Caco-2 (cell line): ENCODE data around the gene SPRY1. TPM values are rescaled to one million over a fixed set of nuclear protein-coding genes. Genes with fewer than 3 reads are reported as not detected.

Experiments
- BruUV-seq: library from RNA; stranded (reverse); fragments of 400-500 nt; replicated peaks from 2 replicates; lab custom pipeline; 2021; lab: Mats Ljungman, UMichigan
- CTCF ChIA-PET: fragments of 300-600 bp; sonication (Branson Sonifier 250); formaldehyde crosslinking; loops from one replicate; lab custom pipeline; 2022; ENCODE audit warnings: antibody characterized with exemption; lab: Charles Lee
- POLR2A ChIA-PET: fragments of 300-600 bp; sonication (Branson Sonifier 250); formaldehyde crosslinking; loops from one replicate; lab custom pipeline; 2022; ENCODE audit warnings: antibody characterized with exemption; lab: Charles Lee
- DNase-seq, 2 experiments: peaks; one replicate each; pipeline versions ENCODE4 v3.0.0 to v3.0.0-alpha.2; 2020 to 2022
- H3K27me3 ChIP-seq: replicated peaks from 2 replicates; pipeline ENCODE4 v1.6.0; 2011; ENCODE audit warnings: low read length; ENCODE audit not compliant: control insufficient read depth, insufficient read depth
- H3K36me3 ChIP-seq: 2 replicates; pipeline ENCODE4 v1.5.1; 2011; ENCODE audit warnings: low read length; ENCODE audit not compliant: control insufficient read depth, insufficient read depth
- H3K4me1 ChIP-seq: fragments of 250-450 bp; sonication (Bioruptor Pico); 2 replicates; pipeline ENCODE4 v1.5.1; 2020; ENCODE audit warnings: mild to moderate bottlenecking
- H3K4me3 ChIP-seq: 2 replicates; pipeline ENCODE4 v1.5.1; 2011; ENCODE audit warnings: low read depth, mild to moderate bottlenecking, control low read depth, low read length
- H3K9me3 ChIP-seq: fragments of 250-450 bp; sonication (Bioruptor Pico); 2 replicates; pipeline ENCODE4 v1.5.1; 2020; ENCODE audit warnings: mild to moderate bottlenecking, moderate library complexity
- H3K27ac Mint-ChIP-seq: one replicate; pipeline ENCODE4 v1.8.0; 2022; ENCODE audit warnings: mixed read lengths; ENCODE audit not compliant: unreplicated experiment
- H3K27me3 Mint-ChIP-seq: one replicate; pipeline ENCODE4 v1.8.0; 2022; ENCODE audit warnings: mixed read lengths; ENCODE audit not compliant: insufficient read depth, unreplicated experiment
- H3K36me3 Mint-ChIP-seq: one replicate; pipeline ENCODE4 v1.8.0; 2022; ENCODE audit warnings: mild to moderate bottlenecking, mixed read lengths; ENCODE audit not compliant: insufficient read depth, unreplicated experiment
- H3K4me1 Mint-ChIP-seq: one replicate; pipeline ENCODE4 v1.8.0; 2022; ENCODE audit warnings: low read depth, mixed read lengths; ENCODE audit not compliant: unreplicated experiment
- H3K4me3 Mint-ChIP-seq: one replicate; pipeline ENCODE4 v1.8.0; 2022; ENCODE audit warnings: mild to moderate bottlenecking, moderate library complexity, mixed read lengths; ENCODE audit not compliant: unreplicated experiment
- H3K9me3 Mint-ChIP-seq: one replicate; pipeline ENCODE4 v1.8.0; 2022; ENCODE audit warnings: mixed read lengths; ENCODE audit not compliant: unreplicated experiment
- CTCF ChIP-seq, 2 experiments: fragments of 200-600 bp in 1 of 2; IDR thresholded peaks; 1 replicate in 1 of 2; 2 replicates in 1 of 2; pipeline versions ENCODE4 v1.5.1 to v1.8.0; 2011 to 2022; ENCODE audit warnings: antibody characterized with exemption in 1 of 2, control low read depth in 1 of 2, inconsistent platforms in 1 of 2, low read depth in 1 of 2, low read length in 1 of 2, mild to moderate bottlenecking in 1 of 2, moderate library complexity in 1 of 2; ENCODE audit not compliant: insufficient read depth in 1 of 2, severe bottlenecking in 1 of 2, unreplicated experiment in 1 of 2
- intact Hi-C: fragments of 100-400 bp; cut with micrococcal nuclease; formaldehyde crosslinking; loops from one replicate; pipeline ENCODE4 v1.10.0; 2022; ENCODE audit not compliant: unreplicated experiment
- total RNA-seq: library from RNA; stranded (reverse); gene quantifications from 2 replicates; pipeline ENCODE4 v1.2.3, GENCODE V29; 2022

The SPRY1 gene
- total RNA-seq, 1 experiment from 2014 or later = 23.2 TPM

DNA sequence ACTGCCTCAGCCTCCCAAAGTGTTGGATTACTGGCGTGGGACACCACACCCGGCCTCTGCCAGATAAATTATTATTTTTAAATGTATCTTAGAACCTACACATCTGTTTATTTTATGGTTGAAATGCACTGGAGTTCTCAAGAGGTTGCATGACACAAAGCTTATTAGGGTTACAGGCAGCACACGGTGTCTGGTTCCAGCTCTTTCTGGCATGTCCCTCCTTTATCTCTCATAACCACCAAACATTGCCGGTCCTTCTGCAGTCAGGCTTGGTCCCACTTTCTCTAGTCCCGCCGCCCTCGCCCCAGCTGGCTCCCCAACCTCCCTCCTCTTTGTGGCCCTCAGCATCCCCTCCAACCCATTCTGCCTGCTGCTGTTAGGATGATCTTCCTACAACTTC, 39.7 kb upstream of the SPRY1 start:
- Mint-ChIP-seq H3K27me3 (no peaks in the 10 kb centered on the region), H3K4me1 (peaks cover 8% of the 10 kb centered on the region), H3K36me3 (no peaks in the 10 kb centered on the region), H3K4me3 (no peak overlapping the region), H3K9me3 (no peaks in the 10 kb centered on the region), H3K27ac (no peak overlapping the region)
- Histone ChIP-seq H3K9me3 (no peaks in the 10 kb centered on the region), H3K4me3 (no peak overlapping the region), H3K4me1 (peaks cover 6% of the 10 kb centered on the region; the same call in 1 of the 2 replicates), H3K27me3 (no peaks in the 10 kb centered on the region), H3K36me3 (no peaks in the 10 kb centered on the region)
- ChIA-PET POLR2A (interaction anchor here (0.6 kb wide), 1 partner anchor 53 kb away, joined by 5 read pairs; no protein-coding TSS in a partner anchor), CTCF (no interaction called here)
- no TSS peak for BruUV-seq
- TF ChIP-seq CTCF (IDR thresholded peaks at IDR 0.05; ENCODE audit: insufficient read depth in 1 of 2, low read depth in 1 of 2, low read length in 1 of 2, severe bottlenecking in 1 of 2, unreplicated experiment in 1 of 2) = no peak
- intact Hi-C loops = no loop called here
- no peak for DNase-seq

DNA sequence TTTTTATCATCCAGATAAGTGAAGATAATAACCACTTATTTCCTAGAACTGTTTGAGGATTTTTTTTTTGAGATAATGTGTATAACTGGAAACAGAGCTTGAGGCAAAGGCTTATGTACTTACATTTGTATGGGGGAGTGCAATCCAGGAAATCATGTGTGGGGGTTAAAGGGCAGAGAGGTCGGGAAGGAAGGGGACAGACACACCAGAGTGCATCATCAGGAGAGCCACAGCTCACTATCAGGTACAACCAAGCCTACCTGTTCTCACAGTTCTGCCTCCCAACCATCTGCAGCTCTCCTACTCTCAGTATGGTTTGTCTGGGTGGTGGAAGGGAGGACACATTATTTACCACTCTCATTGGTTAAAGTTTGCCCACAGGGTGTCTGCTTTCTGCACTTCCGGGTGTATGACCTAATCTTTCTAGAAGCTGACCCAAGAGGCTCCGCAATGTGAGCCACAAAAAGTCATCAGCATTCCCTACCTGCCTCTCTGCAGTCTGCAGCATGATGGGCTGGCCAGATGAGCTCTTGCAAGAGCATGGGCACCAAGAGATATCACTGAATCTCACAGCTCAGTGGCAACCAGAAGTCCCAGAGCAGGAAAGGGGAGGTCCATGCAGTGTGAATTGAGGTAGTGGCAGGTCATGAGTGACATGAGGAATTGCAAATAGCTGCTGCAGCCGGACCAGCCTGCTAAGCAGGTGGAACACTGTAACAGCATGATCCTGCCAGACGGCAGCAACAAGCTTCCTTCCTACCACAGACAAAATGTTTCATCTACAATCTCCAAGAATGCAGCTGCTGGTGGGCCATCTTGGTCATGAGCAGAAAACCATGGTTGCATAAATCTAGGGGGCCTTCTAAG, 36.9 kb upstream of the SPRY1 start:
- H3K27me3 Mint-ChIP-seq = no peaks in the 10 kb centered on the region
- H3K27ac Mint-ChIP-seq = no peak overlapping the region
- no peaks in the 10 kb centered on the region for H3K36me3 ChIP-seq
- no peak for TF ChIP-seq CTCF (IDR thresholded peaks at IDR 0.05; ENCODE audit: insufficient read depth in 1 of 2, low read depth in 1 of 2, low read length in 1 of 2, severe bottlenecking in 1 of 2, unreplicated experiment in 1 of 2)
- ChIA-PET POLR2A (no interaction called here), CTCF (no interaction called here)
- intact Hi-C loops = no loop called here
- H3K9me3 Mint-ChIP-seq = no peaks in the 10 kb centered on the region
- DNase-seq = peak in 1 of 2 experiments; percentile 2
- no peaks in the 10 kb centered on the region for H3K27me3 ChIP-seq
- H3K36me3 Mint-ChIP-seq = no peaks in the 10 kb centered on the region
- H3K9me3 ChIP-seq = no peaks in the 10 kb centered on the region
- no peak overlapping the region for H3K4me3 ChIP-seq
- peaks cover 6% of the 10 kb centered on the region; the same call in 1 of the 2 replicates for H3K4me1 ChIP-seq
- no TSS peak for BruUV-seq
- no peak overlapping the region for H3K4me3 Mint-ChIP-seq
- H3K4me1 Mint-ChIP-seq = peaks cover 8% of the 10 kb centered on the region

GRCh38 chr4:123361195-123361861, 35.3 kb upstream of the SPRY1 start:
- H3K4me1 ChIP-seq = peaks cover 6% of the 10 kb centered on the region; the same call in 1 of the 2 replicates
- no peaks in the 10 kb centered on the region for H3K27me3 ChIP-seq
- intact Hi-C loops = no loop called here
- H3K9me3 ChIP-seq = no peaks in the 10 kb centered on the region
- no peak overlapping the region for H3K4me3 ChIP-seq
- Mint-ChIP-seq H3K27me3 (no peaks in the 10 kb centered on the region), H3K4me1 (peaks cover 8% of the 10 kb centered on the region), H3K9me3 (no peaks in the 10 kb centered on the region), H3K4me3 (no peak overlapping the region), H3K36me3 (no peaks in the 10 kb centered on the region), H3K27ac (no peak overlapping the region)
- DNase-seq = no peak
- CTCF ChIA-PET = no interaction called here
- TF ChIP-seq CTCF (IDR thresholded peaks at IDR 0.05; ENCODE audit: insufficient read depth in 1 of 2, low read depth in 1 of 2, low read length in 1 of 2, severe bottlenecking in 1 of 2, unreplicated experiment in 1 of 2) = no peak
- no TSS peak for BruUV-seq
- no peaks in the 10 kb centered on the region for H3K36me3 ChIP-seq
- POLR2A ChIA-PET = no interaction called here
